Brain microvascular endothelial cell (primary cell): ENCODE results near the gene COG5.

ENCODE experiments used
- DNase-seq: peaks from one replicate; pipeline ENCODE4 v3.0.0-alpha.2; 2020
- H3K27ac ChIP-seq: fragments of 250-450 bp; sonication (Bioruptor Pico); 2 replicates; pipeline ENCODE4 v1.5.1; 2020; ENCODE audit warnings: mild to moderate bottlenecking, moderate library complexity
- H3K27me3 ChIP-seq: fragments of 250-450 bp; sonication (Bioruptor Pico); replicated peaks from 2 replicates; pipeline ENCODE4 v1.5.1; 2020; ENCODE audit warnings: mild to moderate bottlenecking
- H3K36me3 ChIP-seq: fragments of 250-450 bp; sonication (Bioruptor Pico); replicated peaks from 2 replicates; pipeline ENCODE4 v1.5.1; 2020; ENCODE audit warnings: mild to moderate bottlenecking
- H3K4me3 ChIP-seq: 2 replicates; pipeline ENCODE4 v1.5.1; 2011; ENCODE audit warnings: low read depth, mild to moderate bottlenecking, control low read depth, low read length, moderate library complexity
- in situ Hi-C: cut with HindIII; loops from 2 replicates; pipeline ENCODE4 v1.10.0; 2017; ENCODE audit warnings: low sequenced_read_pairs, low pct_ligation_motif_present
- TF ChIP-seq, protein P1 (sequence below): IDR thresholded peaks from 2 replicates; pipeline ENCODE4 v1.5.1; 2011; ENCODE audit warnings: low read depth, mild to moderate bottlenecking, moderate library complexity, low read length, control low read depth, inconsistent platforms; ENCODE audit errors: missing control alignments

Gene COG5

DNA sequence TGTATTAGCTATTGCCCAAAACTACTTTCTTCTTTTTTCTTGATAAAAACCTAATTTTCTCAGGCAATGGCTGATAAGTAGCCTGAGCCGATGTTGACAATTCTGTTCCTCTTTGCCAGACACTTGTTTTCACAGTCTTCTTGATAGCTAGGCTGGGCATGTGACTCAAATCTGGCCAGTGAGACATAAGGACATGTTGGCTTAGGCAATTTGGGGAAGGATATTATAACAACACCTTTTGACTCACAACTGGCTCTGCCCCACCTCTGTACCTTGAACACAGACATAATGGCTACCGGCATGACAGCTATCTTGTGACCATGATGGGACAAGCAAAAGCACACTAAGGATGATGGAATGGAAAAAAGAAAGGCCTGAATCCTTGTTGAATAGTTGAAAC is 166.7 kb downstream of the COG5 start:
- in situ Hi-C loops, result no loop called here
- Histone ChIP-seq H3K27ac (no peak overlapping the region), H3K36me3 (no peaks in the 10 kb centered on the region), H3K27me3 (no peaks in the 10 kb centered on the region), H3K4me3 (no peak overlapping the region)
- DNase-seq, result no peak
- TF ChIP-seq, protein P1, sequence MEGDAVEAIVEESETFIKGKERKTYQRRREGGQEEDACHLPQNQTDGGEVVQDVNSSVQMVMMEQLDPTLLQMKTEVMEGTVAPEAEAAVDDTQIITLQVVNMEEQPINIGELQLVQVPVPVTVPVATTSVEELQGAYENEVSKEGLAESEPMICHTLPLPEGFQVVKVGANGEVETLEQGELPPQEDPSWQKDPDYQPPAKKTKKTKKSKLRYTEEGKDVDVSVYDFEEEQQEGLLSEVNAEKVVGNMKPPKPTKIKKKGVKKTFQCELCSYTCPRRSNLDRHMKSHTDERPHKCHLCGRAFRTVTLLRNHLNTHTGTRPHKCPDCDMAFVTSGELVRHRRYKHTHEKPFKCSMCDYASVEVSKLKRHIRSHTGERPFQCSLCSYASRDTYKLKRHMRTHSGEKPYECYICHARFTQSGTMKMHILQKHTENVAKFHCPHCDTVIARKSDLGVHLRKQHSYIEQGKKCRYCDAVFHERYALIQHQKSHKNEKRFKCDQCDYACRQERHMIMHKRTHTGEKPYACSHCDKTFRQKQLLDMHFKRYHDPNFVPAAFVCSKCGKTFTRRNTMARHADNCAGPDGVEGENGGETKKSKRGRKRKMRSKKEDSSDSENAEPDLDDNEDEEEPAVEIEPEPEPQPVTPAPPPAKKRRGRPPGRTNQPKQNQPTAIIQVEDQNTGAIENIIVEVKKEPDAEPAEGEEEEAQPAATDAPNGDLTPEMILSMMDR, result no peak

DNA sequence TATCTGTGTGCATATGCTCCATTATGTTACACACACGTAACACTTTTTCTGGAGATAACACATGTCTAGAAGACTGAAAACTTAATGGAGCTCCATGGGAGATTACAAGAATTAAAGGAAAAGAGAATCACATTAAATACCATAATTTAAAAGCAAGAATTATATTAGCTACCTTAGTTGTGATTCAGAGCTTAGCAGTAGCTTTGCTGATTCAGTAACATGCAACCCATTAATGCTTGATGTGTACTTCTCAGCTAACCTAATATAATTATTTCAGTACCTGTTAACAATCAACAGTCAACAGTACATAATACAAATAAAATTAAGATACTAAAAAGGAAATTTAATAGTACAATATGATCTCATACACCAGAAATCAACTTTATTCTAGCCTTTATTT is 167.6 kb downstream of the COG5 start:
- DNase-seq, result no peak
- TF ChIP-seq, protein P1, result no peak
- Histone ChIP-seq H3K4me3 (no peak overlapping the region), H3K27ac (no peak overlapping the region), H3K27me3 (no peaks in the 10 kb centered on the region), H3K36me3 (no peaks in the 10 kb centered on the region)
- in situ Hi-C loops, result no loop called here

DNA sequence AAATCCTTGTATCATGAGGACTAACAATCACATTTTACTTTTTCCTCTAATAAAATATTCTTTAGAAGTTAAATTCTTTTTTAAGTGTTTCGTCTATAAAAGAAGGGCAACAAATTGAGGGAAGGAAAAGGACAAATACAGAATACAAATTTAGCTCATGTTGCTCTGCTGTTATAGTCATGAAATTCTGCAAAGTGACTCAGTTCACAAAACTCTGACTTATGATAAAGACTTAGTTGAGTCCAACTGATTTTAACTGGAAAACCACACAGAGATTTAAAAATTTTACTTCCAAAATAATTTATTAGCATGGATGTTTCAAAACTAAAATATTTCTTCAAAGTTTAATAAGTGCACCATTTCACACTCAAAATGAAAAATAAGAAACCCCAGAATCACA is 168.9 kb downstream of the COG5 start:
- TF ChIP-seq, protein P1, result no peak
- no peak for DNase-seq
- in situ Hi-C loops, result no loop called here

DNA sequence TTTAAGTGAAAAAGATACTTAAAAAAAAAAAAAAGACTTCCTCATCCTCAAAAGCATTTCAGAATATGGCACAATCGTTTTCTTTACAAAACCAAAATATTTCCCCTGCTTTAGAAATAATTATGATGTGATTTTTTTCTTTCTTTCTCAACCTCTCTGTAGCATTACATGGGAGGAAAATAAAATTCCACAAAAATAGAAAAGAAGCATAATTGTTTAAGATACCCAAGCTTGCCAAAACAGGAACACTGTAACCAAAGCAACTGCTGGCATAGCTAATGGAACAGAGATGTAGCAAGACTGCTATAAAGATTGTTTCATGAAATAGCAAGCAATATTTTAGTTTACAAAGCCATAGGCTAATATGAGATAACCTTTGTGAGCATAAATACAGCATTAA is 169.4 kb downstream of the COG5 start:
- Histone ChIP-seq H3K27ac (peak overlapping the region; percentile 27), H3K36me3 (no peaks in the 10 kb centered on the region), H3K4me3 (no peak overlapping the region), H3K27me3 (no peaks in the 10 kb centered on the region)
- DNase-seq, result no peak
- in situ Hi-C loops, result no loop called here
- TF ChIP-seq, protein P1, result no peak

More for the DNA sequence above, 168.9 kb downstream of the COG5 start:
- H3K4me3 ChIP-seq, result no peak overlapping the region
- H3K27me3 ChIP-seq, result no peaks in the 10 kb centered on the region
- peak overlapping the region; percentile 42 for H3K27ac ChIP-seq
- H3K36me3 ChIP-seq, result no peaks in the 10 kb centered on the region

DNA sequence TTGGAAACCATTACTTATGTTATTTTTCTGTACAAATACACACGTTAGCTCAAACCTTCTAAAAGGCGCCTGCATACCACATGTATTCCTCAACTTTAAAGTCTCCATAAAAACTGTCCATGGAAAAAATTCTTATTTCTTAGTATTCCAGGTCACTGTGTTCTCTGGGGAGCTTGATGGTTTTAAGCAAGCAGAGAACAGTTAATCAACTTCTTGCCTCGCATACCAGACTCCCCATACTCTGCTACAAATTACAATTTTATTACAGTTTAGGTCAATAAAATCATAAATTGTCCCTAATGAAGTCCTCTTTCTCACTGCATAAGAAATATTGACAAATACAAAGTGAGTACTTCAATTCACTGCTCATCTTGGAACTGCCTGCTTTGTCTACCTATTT is 170.9 kb downstream of the COG5 start:
- DNase-seq, result no peak
- Histone ChIP-seq H3K36me3 (no peaks in the 10 kb centered on the region), H3K27me3 (no peaks in the 10 kb centered on the region), H3K4me3 (no peak overlapping the region), H3K27ac (no peak overlapping the region)
- in situ Hi-C loops, result no loop called here
- TF ChIP-seq, protein P1, result no peak

DNA sequence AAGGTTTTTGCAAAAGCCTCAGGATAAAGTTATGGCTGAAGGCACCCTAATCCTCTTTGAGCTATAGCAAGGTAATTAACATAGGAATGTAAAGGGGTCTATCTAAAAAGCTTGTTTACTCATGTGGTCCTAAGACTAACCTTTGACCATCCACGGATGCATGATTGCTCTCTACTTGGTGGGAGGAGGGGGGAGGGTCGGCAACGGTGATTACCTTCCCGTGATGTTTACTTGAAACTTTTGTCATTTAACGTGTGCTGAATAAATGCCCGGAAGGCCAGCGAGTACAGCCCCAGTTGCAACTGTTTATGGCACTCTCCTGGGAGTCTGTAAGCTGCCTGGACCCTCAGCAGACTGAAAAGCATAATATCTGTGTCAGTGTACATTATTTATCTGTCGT is 172.8 kb downstream of the COG5 start:
- Histone ChIP-seq H3K36me3 (no peaks in the 10 kb centered on the region), H3K27ac (no peak overlapping the region), H3K27me3 (no peaks in the 10 kb centered on the region), H3K4me3 (no peak overlapping the region)
- TF ChIP-seq, protein P1, result no peak
- in situ Hi-C loops, result no loop called here
- no peak for DNase-seq
